Middle frontal gyrus (tissue), 1 donor: ENCODE measurements around the gene KIR2DL1.
"Not testable (repeated sequence)": the region's sequence is repeated elsewhere in the genome, so short reads cannot be mapped to it uniquely, and the experiment has no call there.

Experiments used
- DNase-seq: peaks from one replicate; pipeline ENCODE4 v3.0.0-alpha.2; 2015; ENCODE audit warnings: low spot score; ENCODE audit errors: extremely low spot score

KIR2DL1 gene

GRCh38 chr19:54817670-54818536, 48.3 kb downstream of the KIR2DL1 start:
- DNase-seq = no peak

- not testable (repeated sequence) for DNase-seq
Observed at GRCh38 chr19:54824416-54824815, 54.8 kb downstream of the KIR2DL1 start.

GRCh38 chr19:54825326-54825725, 55.7 kb downstream of the KIR2DL1 start:
- not testable (repeated sequence) for DNase-seq

GRCh38 chr19:54828064-54828463, 58.5 kb downstream of the KIR2DL1 start:
- not testable (repeated sequence) for DNase-seq

GRCh38 chr19:54832496-54832895, 62.9 kb downstream of the KIR2DL1 start, which contains the start of gene KIR2DS4:
Gene KIR2DS4 (plus strand): TSS chr19:54832676.
- not testable (repeated sequence) for DNase-seq
